ENCODE measurements around the gene B4GALT5. TPM values are rescaled to one million over a fixed set of nuclear protein-coding genes. Genes with fewer than 3 reads are reported as not detected.

B4GALT5 gene
- polyA plus RNA-seq, 1 of the 3 experiments (the other 2 are of a cell fraction), result 35.1 TPM

- TF ChIP-seq, protein P1, sequence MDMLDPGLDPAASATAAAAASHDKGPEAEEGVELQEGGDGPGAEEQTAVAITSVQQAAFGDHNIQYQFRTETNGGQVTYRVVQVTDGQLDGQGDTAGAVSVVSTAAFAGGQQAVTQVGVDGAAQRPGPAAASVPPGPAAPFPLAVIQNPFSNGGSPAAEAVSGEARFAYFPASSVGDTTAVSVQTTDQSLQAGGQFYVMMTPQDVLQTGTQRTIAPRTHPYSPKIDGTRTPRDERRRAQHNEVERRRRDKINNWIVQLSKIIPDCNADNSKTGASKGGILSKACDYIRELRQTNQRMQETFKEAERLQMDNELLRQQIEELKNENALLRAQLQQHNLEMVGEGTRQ (IDR thresholded peaks at IDR 0.05; ENCODE audit: borderline replicate concordance, low read depth, low read length), result no peak
- no peak for TF ChIP-seq RCOR1 (IDR thresholded peaks at IDR 0.05; ENCODE audit: low read length)
- TF ChIP-seq, protein P2, sequence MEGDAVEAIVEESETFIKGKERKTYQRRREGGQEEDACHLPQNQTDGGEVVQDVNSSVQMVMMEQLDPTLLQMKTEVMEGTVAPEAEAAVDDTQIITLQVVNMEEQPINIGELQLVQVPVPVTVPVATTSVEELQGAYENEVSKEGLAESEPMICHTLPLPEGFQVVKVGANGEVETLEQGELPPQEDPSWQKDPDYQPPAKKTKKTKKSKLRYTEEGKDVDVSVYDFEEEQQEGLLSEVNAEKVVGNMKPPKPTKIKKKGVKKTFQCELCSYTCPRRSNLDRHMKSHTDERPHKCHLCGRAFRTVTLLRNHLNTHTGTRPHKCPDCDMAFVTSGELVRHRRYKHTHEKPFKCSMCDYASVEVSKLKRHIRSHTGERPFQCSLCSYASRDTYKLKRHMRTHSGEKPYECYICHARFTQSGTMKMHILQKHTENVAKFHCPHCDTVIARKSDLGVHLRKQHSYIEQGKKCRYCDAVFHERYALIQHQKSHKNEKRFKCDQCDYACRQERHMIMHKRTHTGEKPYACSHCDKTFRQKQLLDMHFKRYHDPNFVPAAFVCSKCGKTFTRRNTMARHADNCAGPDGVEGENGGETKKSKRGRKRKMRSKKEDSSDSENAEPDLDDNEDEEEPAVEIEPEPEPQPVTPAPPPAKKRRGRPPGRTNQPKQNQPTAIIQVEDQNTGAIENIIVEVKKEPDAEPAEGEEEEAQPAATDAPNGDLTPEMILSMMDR (IDR thresholded peaks at IDR 0.05), result no peak
- no peak for TF ChIP-seq PBX3 (IDR thresholded peaks at IDR 0.05)
- TF ChIP-seq, protein P3, sequence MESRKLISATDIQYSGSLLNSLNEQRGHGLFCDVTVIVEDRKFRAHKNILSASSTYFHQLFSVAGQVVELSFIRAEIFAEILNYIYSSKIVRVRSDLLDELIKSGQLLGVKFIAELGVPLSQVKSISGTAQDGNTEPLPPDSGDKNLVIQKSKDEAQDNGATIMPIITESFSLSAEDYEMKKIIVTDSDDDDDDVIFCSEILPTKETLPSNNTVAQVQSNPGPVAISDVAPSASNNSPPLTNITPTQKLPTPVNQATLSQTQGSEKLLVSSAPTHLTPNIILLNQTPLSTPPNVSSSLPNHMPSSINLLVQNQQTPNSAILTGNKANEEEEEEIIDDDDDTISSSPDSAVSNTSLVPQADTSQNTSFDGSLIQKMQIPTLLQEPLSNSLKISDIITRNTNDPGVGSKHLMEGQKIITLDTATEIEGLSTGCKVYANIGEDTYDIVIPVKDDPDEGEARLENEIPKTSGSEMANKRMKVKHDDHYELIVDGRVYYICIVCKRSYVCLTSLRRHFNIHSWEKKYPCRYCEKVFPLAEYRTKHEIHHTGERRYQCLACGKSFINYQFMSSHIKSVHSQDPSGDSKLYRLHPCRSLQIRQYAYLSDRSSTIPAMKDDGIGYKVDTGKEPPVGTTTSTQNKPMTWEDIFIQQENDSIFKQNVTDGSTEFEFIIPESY (IDR thresholded peaks at IDR 0.05; ENCODE audit: borderline replicate concordance, low read depth), result no peak
- no peak for TF ChIP-seq FOXM1 (IDR thresholded peaks at IDR 0.05; ENCODE audit: low read depth)
- TF ChIP-seq TEAD4 (IDR thresholded peaks at IDR 0.05; ENCODE audit: borderline replicate concordance, insufficient read depth), result no peak
- TF ChIP-seq RAD21 (IDR thresholded peaks at IDR 0.05; ENCODE audit: low read length), result no peak
- no peak for TF ChIP-seq CHD2 (IDR thresholded peaks at IDR 0.05; ENCODE audit: low read length, partially characterized antibody)
Measured at GRCh38 chr20:49657118-49657901, 56.4 kb downstream of the B4GALT5 start (continued).

DNA sequence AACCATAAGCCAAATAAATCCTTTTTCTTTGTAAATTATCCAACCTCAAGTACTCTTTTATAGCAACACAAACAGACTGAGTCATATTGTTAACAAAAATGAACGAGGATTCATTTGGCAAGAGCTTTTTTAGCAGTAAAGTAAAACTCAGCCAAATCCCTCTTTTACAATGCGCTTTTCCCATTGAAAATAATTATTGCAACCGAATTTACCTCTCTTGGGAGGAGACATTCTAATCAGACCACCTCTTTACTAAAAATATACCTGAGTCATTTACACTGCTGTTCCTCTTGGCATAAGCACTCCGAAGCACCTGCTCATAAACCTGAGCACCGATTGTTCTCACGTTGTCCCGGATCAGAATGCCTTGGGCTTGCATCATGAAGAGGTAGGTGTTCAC, 57.4 kb downstream of the B4GALT5 start:
- Histone ChIP-seq H3K27me3 (ENCODE audit: insufficient read depth) (no peaks in the 10 kb centered on the region), H3K4me1 (ENCODE audit: control insufficient read depth in 1 of 2, insufficient read depth in 2 of 2, low read depth in 1 of 2, low read length in 1 of 2) (peaks cover 4 to 8% of the 10 kb centered on the region in 2 experiments; a peak in 2 of 4 replicates), H3K9me2 (no peaks in the 10 kb centered on the region), H4K20me1 (ENCODE audit: insufficient read depth) (peaks cover 40% of the 10 kb centered on the region), H3K9me3 (no peaks in the 10 kb centered on the region), H3K4me3 (ENCODE audit: low read depth in 2 of 2, low read length in 1 of 2) (no peak overlapping the region), H3F3A (replicated peaks; ENCODE audit: insufficient read depth) (no peaks in the 10 kb centered on the region), H3K9ac (no peak overlapping the region), H3K4me2 (no peak overlapping the region), H2AFZ (ENCODE audit: low read depth) (no peak overlapping the region), H3K36me3 (replicated peaks in 1 of 2; ENCODE audit: control insufficient read depth in 1 of 2, insufficient read depth in 2 of 2, low read length in 1 of 2) (peaks cover 31 to 35% of the 10 kb centered on the region in 2 experiments), H3K27ac (ENCODE audit: low read depth in 2 of 2, low read length in 1 of 2) (no peak overlapping the region), H3K79me2 (ENCODE audit: insufficient read depth) (peaks cover 46% of the 10 kb centered on the region)
- TF ChIP-seq NFIC (IDR thresholded peaks at IDR 0.05; ENCODE audit: borderline replicate concordance) (no peak), ELF1 (IDR thresholded peaks at IDR 0.05) (no peak), POLR2AphosphoS5 (IDR thresholded peaks at IDR 0.05; ENCODE audit: low read depth, low read length) (no peak), NRF1 (IDR thresholded peaks at IDR 0.05; ENCODE audit: low read depth, low read length) (no peak), TAF1 (IDR thresholded peaks at IDR 0.05; ENCODE audit: borderline replicate concordance, low read depth, low read length) (no peak), MEF2A (IDR thresholded peaks at IDR 0.05; ENCODE audit: borderline replicate concordance, low read depth) (no peak), SIN3A (IDR thresholded peaks at IDR 0.05; ENCODE audit: borderline replicate concordance, low read depth, low read length) (no peak), FOXM1 (IDR thresholded peaks at IDR 0.05; ENCODE audit: low read depth) (no peak), EZH2phosphoT487 (IDR thresholded peaks at IDR 0.05; ENCODE audit: borderline replicate concordance, low read depth) (no peak)
- 95% methylated on average over 7 of the region's 7 CpGs for WGBS (ENCODE audit: low lambda C conversion rate)
- ChIA-PET CTCF (interaction anchor here (0.8 kb wide), 1 partner anchor 19 kb away, joined by 3 read pairs; no protein-coding TSS in a partner anchor), POLR2A (no interaction called here)
- DNase-seq, result no peak

Data from SK-N-SH (cell line).